ENCODE measurements around the gene NACC2.

GRCh38 chr9:136132512-136133050 lies 37.5 kb upstream of the NACC2 start:
- TF ChIP-seq CTCF (IDR thresholded peaks at IDR 0.05; ENCODE audit: control extremely low read depth in 1 of 3, insufficient read depth in 1 of 3, low read depth in 1 of 3, low read length in 3 of 3) (no peak), MAX (IDR thresholded peaks at IDR 0.05) (no peak), BCL11A (IDR thresholded peaks at IDR 0.05; ENCODE audit: low read depth in 2 of 2, low read length in 2 of 2) (no peak), MAFK (IDR thresholded peaks at IDR 0.05; ENCODE audit: low read depth, low read length) (no peak)
